ENCODE data around the gene MPRIP.

MPRIP gene

GRCh38 chr17:17214646-17215436 lies 172.6 kb downstream of the MPRIP start:
- TF ChIP-seq ZNF8 (CRISPR knock-in tag; IDR thresholded peaks at IDR 0.05): no peak
- TF ChIP-seq RARB (CRISPR knock-in tag; IDR thresholded peaks at IDR 0.05): no peak
- no peak for TF ChIP-seq PATZ1 (CRISPR knock-in tag; IDR thresholded peaks at IDR 0.05; ENCODE audit: borderline replicate concordance)
- TF ChIP-seq ISL1 (CRISPR knock-in tag; IDR thresholded peaks at IDR 0.05): no peak
- TF ChIP-seq ARNTL (CRISPR knock-in tag; IDR thresholded peaks at IDR 0.05; ENCODE audit: borderline replicate concordance, low read depth): no peak
- no peak for TF ChIP-seq ZFP3 (CRISPR knock-in tag; IDR thresholded peaks at IDR 0.05)
- TF ChIP-seq POU6F1 (CRISPR knock-in tag; IDR thresholded peaks at IDR 0.05; ENCODE audit: borderline replicate concordance, low read depth): no peak
- TF ChIP-seq BACH2 (CRISPR knock-in tag; IDR thresholded peaks at IDR 0.05; ENCODE audit: borderline replicate concordance): no peak
- TF ChIP-seq SNAI2 (CRISPR knock-in tag; IDR thresholded peaks at IDR 0.05): no peak
- TF ChIP-seq TCF4 (CRISPR knock-in tag; IDR thresholded peaks at IDR 0.05; ENCODE audit: borderline replicate concordance): no peak
- TF ChIP-seq ESRRG (CRISPR knock-in tag; IDR thresholded peaks at IDR 0.05): no peak
- no peak for TF ChIP-seq TOX (CRISPR knock-in tag; IDR thresholded peaks at IDR 0.05; ENCODE audit: borderline replicate concordance)
- TF ChIP-seq CSDC2 (CRISPR knock-in tag; IDR thresholded peaks at IDR 0.05): no peak
- no peak for TF ChIP-seq OSR1 (CRISPR knock-in tag; IDR thresholded peaks at IDR 0.05)
- TF ChIP-seq CREB5 (CRISPR knock-in tag; IDR thresholded peaks at IDR 0.05; ENCODE audit: low read depth): no peak
- TF ChIP-seq ZC3H10 (CRISPR knock-in tag; IDR thresholded peaks at IDR 0.05): no peak
- no peak for ATAC-seq

GRCh38 chr17:17215575-17215974 lies 173.3 kb downstream of the MPRIP start:
- ATAC-seq: no peak
- no peak for TF ChIP-seq POU6F1 (CRISPR knock-in tag; IDR thresholded peaks at IDR 0.05; ENCODE audit: borderline replicate concordance, low read depth)

GRCh38 chr17:17216236-17216635 lies 174.0 kb downstream of the MPRIP start:
- ATAC-seq: no peak

More at GRCh38 chr17:17216236-17216635, 174.0 kb downstream of the MPRIP start:
- TF ChIP-seq ZFP3 (CRISPR knock-in tag; IDR thresholded peaks at IDR 0.05) (no peak), POU6F1 (CRISPR knock-in tag; IDR thresholded peaks at IDR 0.05; ENCODE audit: borderline replicate concordance, low read depth) (no peak), ZC3H10 (CRISPR knock-in tag; IDR thresholded peaks at IDR 0.05) (no peak), OSR1 (CRISPR knock-in tag; IDR thresholded peaks at IDR 0.05) (no peak), ZNF8 (CRISPR knock-in tag; IDR thresholded peaks at IDR 0.05) (no peak), ISL1 (CRISPR knock-in tag; IDR thresholded peaks at IDR 0.05) (no peak), BACH2 (CRISPR knock-in tag; IDR thresholded peaks at IDR 0.05; ENCODE audit: borderline replicate concordance) (no peak), PPARA (CRISPR knock-in tag; IDR thresholded peaks at IDR 0.05; ENCODE audit: borderline replicate concordance) (no peak), CREB5 (CRISPR knock-in tag; IDR thresholded peaks at IDR 0.05; ENCODE audit: low read depth) (no peak), GLIS3 (CRISPR knock-in tag; IDR thresholded peaks at IDR 0.05) (no peak), TOX (CRISPR knock-in tag; IDR thresholded peaks at IDR 0.05; ENCODE audit: borderline replicate concordance) (no peak), CSDC2 (CRISPR knock-in tag; IDR thresholded peaks at IDR 0.05) (no peak), ZFP30 (CRISPR knock-in tag; IDR thresholded peaks at IDR 0.05) (no peak), ZNF565 (CRISPR knock-in tag; conservative IDR thresholded peaks at IDR 0.05; ENCODE audit: low read depth) (no peak), SNAI2 (CRISPR knock-in tag; IDR thresholded peaks at IDR 0.05) (no peak), CSRNP3 (CRISPR knock-in tag; IDR thresholded peaks at IDR 0.05) (no peak), ESRRG (CRISPR knock-in tag; IDR thresholded peaks at IDR 0.05) (no peak), TCF4 (CRISPR knock-in tag; IDR thresholded peaks at IDR 0.05; ENCODE audit: borderline replicate concordance) (no peak), RARB (CRISPR knock-in tag; IDR thresholded peaks at IDR 0.05) (no peak), ARNTL (CRISPR knock-in tag; IDR thresholded peaks at IDR 0.05; ENCODE audit: borderline replicate concordance, low read depth) (no peak)

Measured in SK-N-SH treated with all-trans-retinoic acid at 6 μM for 48 hours (cell line).